GM18873 (cell line): ENCODE data around the gene FAM3C.

ENCODE experiments used
- ATAC-seq: cut with Tn5 transposase; IDR thresholded peaks from one replicate; pipeline ENCODE4 v1.9.1; 2021; ENCODE audit warnings: mild to moderate bottlenecking, moderate library complexity, moderate number of reproducible peaks; ENCODE audit not compliant: unreplicated experiment, low FRiP score

Gene FAM3C

GRCh38 chr7:121303422-121304101, 92.5 kb downstream of the FAM3C start:
- no peak for ATAC-seq

- ATAC-seq = peak; percentile 98
Observed at GRCh38 chr7:121302214-121302745, 93.8 kb downstream of the FAM3C start.

- ATAC-seq = no peak
Observed at GRCh38 chr7:121301446-121302213, 94.5 kb downstream of the FAM3C start.

DNA sequence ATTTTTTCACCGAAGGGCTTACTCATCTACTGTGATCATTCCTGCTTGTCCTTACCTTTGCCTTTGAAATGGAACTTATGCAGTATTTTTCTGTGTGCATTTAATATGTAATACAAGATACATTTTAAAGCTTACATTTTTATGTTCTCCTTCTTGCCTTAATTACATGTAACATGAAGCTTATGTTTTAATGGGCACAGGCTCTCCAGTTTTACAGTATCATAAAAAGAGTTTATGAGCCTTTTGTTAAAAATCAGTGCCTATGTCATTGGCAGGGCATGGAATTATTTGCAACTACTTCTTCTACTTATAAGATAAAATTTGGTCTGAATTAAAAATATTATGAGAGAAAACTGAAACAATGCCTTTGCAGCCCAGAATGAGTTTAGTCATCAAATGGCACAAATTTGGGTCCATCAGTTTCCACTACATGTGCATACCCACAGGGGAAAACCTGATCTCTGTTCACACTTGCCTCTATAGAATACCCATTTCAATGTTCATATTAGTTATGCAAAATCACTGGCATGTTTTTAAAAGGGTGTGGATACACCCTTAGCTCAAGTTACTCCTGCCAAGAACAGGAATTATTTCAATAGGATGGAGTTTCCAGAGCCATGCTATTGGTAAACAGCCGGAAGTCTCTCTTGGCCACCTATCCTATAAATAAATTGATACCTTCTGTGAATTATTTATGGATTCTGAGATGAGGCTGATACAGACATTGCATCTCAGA, 95.3 kb downstream of the FAM3C start:
- no peak for ATAC-seq
